ENCODE measurements around the gene HTRA3. TPM values are rescaled to one million over a fixed set of nuclear protein-coding genes. Genes with fewer than 3 reads are reported as not detected.
A peak's percentile ranks its signal among the peaks of the same experiment; 100 is the strongest.

HTRA3 gene
- total and polyA plus RNA-seq, 2 of the 4 experiments (the other 2 are of a cell fraction): 1.3 to 9.5 TPM

DNA sequence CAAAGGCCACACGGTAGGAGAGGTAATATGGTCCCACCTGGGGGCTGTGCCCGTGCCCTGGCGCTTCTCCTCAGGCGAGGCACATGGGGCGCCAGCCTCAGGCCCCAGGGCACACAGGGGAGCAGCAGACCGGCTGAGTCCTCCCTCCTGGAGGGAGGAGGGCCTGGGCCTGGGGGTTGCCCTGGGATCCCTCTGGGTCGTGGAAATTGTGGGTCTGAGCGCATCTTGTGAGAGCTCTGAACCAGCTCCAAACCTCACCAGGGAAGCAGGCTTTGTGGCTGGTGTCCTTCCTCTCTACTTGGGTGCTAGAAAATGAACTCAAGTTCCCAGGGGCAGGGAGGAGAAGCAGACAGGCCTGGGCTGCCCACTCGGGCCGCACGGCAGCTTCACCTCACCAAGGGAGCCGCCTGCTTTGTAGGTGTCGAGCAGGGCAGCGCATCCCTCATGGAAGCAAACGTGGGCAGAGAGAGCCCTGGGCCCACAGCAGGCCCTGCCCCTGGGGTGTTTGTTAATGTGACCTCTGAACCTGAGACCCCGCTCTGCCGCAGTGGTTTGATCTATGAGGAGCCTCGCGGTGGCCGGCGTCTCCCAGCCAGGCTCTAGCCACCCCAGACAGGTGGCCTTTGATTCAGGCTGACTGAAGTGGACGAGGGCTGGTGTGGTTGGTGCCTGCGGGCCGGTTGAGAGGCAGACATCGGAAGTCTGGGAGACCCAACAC lies 10.8 kb downstream of the HTRA3 start:
- H3K79me1 ChIP-seq (ENCODE audit: low read depth in 1 of 2, low read length in 2 of 2): peaks cover 4 to 30% of the 10 kb centered on the region in 2 experiments; a peak in 3 of 4 replicates
- TF ChIP-seq CHD1 (IDR thresholded peaks at IDR 0.05; ENCODE audit: low read depth, low read length) (no peak), CEBPB (IDR thresholded peaks at IDR 0.05; ENCODE audit: low read depth, low read length) (no peak), RFX5 (IDR thresholded peaks at IDR 0.05; ENCODE audit: low read depth, low read length) (no peak), RCOR1 (IDR thresholded peaks at IDR 0.05; ENCODE audit: insufficient replicate concordance, low read length) (no peak), RAD21 (IDR thresholded peaks at IDR 0.05; ENCODE audit: low read length) (no peak), BHLHE40 (IDR thresholded peaks at IDR 0.05; ENCODE audit: low read depth, low read length) (no peak), NFE2L2 (IDR thresholded peaks at IDR 0.05; ENCODE audit: low read depth, low read length) (no peak), MAZ (IDR thresholded peaks at IDR 0.05; ENCODE audit: borderline replicate concordance, low read depth, low read length) (no peak), MAFK (IDR thresholded peaks at IDR 0.05; ENCODE audit: low read depth, low read length) (no peak)
- TF ChIP-seq, protein P1, sequence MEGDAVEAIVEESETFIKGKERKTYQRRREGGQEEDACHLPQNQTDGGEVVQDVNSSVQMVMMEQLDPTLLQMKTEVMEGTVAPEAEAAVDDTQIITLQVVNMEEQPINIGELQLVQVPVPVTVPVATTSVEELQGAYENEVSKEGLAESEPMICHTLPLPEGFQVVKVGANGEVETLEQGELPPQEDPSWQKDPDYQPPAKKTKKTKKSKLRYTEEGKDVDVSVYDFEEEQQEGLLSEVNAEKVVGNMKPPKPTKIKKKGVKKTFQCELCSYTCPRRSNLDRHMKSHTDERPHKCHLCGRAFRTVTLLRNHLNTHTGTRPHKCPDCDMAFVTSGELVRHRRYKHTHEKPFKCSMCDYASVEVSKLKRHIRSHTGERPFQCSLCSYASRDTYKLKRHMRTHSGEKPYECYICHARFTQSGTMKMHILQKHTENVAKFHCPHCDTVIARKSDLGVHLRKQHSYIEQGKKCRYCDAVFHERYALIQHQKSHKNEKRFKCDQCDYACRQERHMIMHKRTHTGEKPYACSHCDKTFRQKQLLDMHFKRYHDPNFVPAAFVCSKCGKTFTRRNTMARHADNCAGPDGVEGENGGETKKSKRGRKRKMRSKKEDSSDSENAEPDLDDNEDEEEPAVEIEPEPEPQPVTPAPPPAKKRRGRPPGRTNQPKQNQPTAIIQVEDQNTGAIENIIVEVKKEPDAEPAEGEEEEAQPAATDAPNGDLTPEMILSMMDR (conservative IDR thresholded peaks at IDR 0.05; ENCODE audit: low read depth, low read length): no peak
- TF ChIP-seq, protein P2, sequence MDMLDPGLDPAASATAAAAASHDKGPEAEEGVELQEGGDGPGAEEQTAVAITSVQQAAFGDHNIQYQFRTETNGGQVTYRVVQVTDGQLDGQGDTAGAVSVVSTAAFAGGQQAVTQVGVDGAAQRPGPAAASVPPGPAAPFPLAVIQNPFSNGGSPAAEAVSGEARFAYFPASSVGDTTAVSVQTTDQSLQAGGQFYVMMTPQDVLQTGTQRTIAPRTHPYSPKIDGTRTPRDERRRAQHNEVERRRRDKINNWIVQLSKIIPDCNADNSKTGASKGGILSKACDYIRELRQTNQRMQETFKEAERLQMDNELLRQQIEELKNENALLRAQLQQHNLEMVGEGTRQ (IDR thresholded peaks at IDR 0.05; ENCODE audit: low read depth, low read length): no peak
- no peak overlapping the region for H4K8ac ChIP-seq (ENCODE audit: low read depth in 2 of 2, low read length in 2 of 2)
- H3K4me1 ChIP-seq (ENCODE audit: control insufficient read depth, insufficient read depth, low read length): peaks cover 33% of the 10 kb centered on the region
- intact Hi-C loops (cut with micrococcal nuclease) (no loop called here), in situ Hi-C loops (cut with MboI; ENCODE audit: low sequenced_read_pairs) (no loop called here), dilution Hi-C loops (cut with HindIII; ENCODE audit: low sequenced_read_pairs, unreplicated experiment) (no loop called here)
- H4K5ac ChIP-seq (ENCODE audit: low read depth, low read length): no peak overlapping the region
- ATAC-seq (ENCODE audit: low read depth) (no peak), DNase-seq (no peak)
- no peak overlapping the region for H3K4me3 ChIP-seq (ENCODE audit: insufficient read depth, low read depth, low read length)
- no peak overlapping the region for H3K27ac ChIP-seq (ENCODE audit: insufficient read depth, low read length)
- no peaks in the 10 kb centered on the region; the same call in 1 of the 2 replicates for H4K20me1 ChIP-seq (ENCODE audit: insufficient read depth, low read length)
- POLR2A ChIA-PET (ENCODE audit: unreplicated experiment): no interaction called here
- no peaks in the 10 kb centered on the region for H3K36me3 ChIP-seq (ENCODE audit: control insufficient read depth, insufficient read depth, low read length)
- H2AK5ac ChIP-seq (ENCODE audit: low read depth, low read length): peak overlapping the region; percentile 72
- H3K4me2 ChIP-seq (ENCODE audit: low read depth, low read length): no peak overlapping the region
- H3K27me3 ChIP-seq (ENCODE audit: control insufficient read depth, insufficient read depth, low read length): no peaks in the 10 kb centered on the region
- peak overlapping the region; percentile 15; the same call in 1 of the 2 replicates for H3K23ac ChIP-seq (ENCODE audit: low read depth, low read length)
- H2AFZ ChIP-seq (replicated peaks; ENCODE audit: low read length, poor library complexity): no peak overlapping the region
- peak overlapping the region; percentile 92 for H3K4ac ChIP-seq (ENCODE audit: low read depth, low read length)
- no peaks in the 10 kb centered on the region for H3K9me3 ChIP-seq (ENCODE audit: control insufficient read depth, insufficient read depth, low read length)
- H3K9me1 ChIP-seq (ENCODE audit: insufficient read depth, low read length): peaks cover 9% of the 10 kb centered on the region
- H3K14ac ChIP-seq (replicated peaks; ENCODE audit: low read depth, low read length): peak overlapping the region; percentile 30; the same call in 1 of the 2 replicates
- H2BK15ac ChIP-seq (ENCODE audit: low read depth, low read length): peak overlapping the region; percentile 78; the same call in 2 of the 3 replicates
- no peak overlapping the region for H3K9ac ChIP-seq (ENCODE audit: low read depth, low read length)
- WGBS, 2 experiments (ENCODE audit: extremely low coverage in 2 of 2, insufficient read length in 1 of 2): 96% methylated on average over 6 of the region's 25 CpGs; no CpG with 5 or more reads in 1 of the 2 experiments
- peak overlapping the region; percentile 67 for H4K91ac ChIP-seq (ENCODE audit: insufficient read depth, low read depth, low read length)
- CTCF ChIA-PET: no interaction called here
- H2BK120ac ChIP-seq (ENCODE audit: low read depth, low read length): peak overlapping the region; percentile 80
- H2BK20ac ChIP-seq (ENCODE audit: low read depth, low read length): peak overlapping the region; percentile 61; the same call in 1 of the 2 replicates
- peak overlapping the region; percentile 45 for H2AK9ac ChIP-seq (replicated peaks; ENCODE audit: low read depth, low read length, poor library complexity)
- H3K18ac ChIP-seq (ENCODE audit: low read depth, low read length): no peak overlapping the region
- H2BK5ac ChIP-seq (ENCODE audit: low read depth, low read length, poor library complexity, severe bottlenecking): no peak overlapping the region
- no TSS peak for BruUV-seq (replicated peaks)
- no peak overlapping the region for H3K56ac ChIP-seq (ENCODE audit: extremely low read depth, insufficient read depth, low read length)

Data from IMR-90 (cell line).